ENCODE measurements around the gene DTX1.

Gene DTX1

GRCh38 chr12:113120670-113121370, 64.3 kb downstream of the DTX1 start:
- Histone ChIP-seq H4K20me1 (ENCODE audit: insufficient read depth) (no peaks in the 10 kb centered on the region), H3K4me1 (ENCODE audit: low read depth, poor library complexity, severe bottlenecking) (no peaks in the 10 kb centered on the region), H3K9ac (no peak overlapping the region), H3K27me3 (ENCODE audit: insufficient read depth, low read depth) (no peaks in the 10 kb centered on the region), H3K27ac (no peak overlapping the region), H2AFZ (ENCODE audit: low read depth) (no peak overlapping the region), H3K79me2 (ENCODE audit: insufficient read depth, low read depth) (no peaks in the 10 kb centered on the region), H3K36me3 (ENCODE audit: insufficient read depth) (no peaks in the 10 kb centered on the region), H3K4me2 (no peak overlapping the region), H3K4me3 (IDR thresholded peaks at IDR 0.05; ENCODE audit: insufficient read depth, low read depth, low read length) (no peak overlapping the region)
- TF ChIP-seq CTCF (conservative IDR thresholded peaks at IDR 0.05; ENCODE audit: low read depth, low read length), result no peak

GRCh38 chr12:113127791-113128199, 71.3 kb downstream of the DTX1 start:
- no peak overlapping the region for H3K4me3 ChIP-seq (IDR thresholded peaks at IDR 0.05; ENCODE audit: insufficient read depth, low read depth, low read length)
- H3K9ac ChIP-seq, result no peak overlapping the region
- H3K79me2 ChIP-seq (ENCODE audit: insufficient read depth, low read depth), result no peaks in the 10 kb centered on the region
- H3K27me3 ChIP-seq (ENCODE audit: insufficient read depth, low read depth), result no peaks in the 10 kb centered on the region
- no peak overlapping the region for H2AFZ ChIP-seq (ENCODE audit: low read depth)
- no peak for TF ChIP-seq CTCF (conservative IDR thresholded peaks at IDR 0.05; ENCODE audit: low read depth, low read length)
- no peak overlapping the region for H3K4me2 ChIP-seq
- H3K36me3 ChIP-seq (ENCODE audit: insufficient read depth), result no peaks in the 10 kb centered on the region
- H3K4me1 ChIP-seq (ENCODE audit: low read depth, poor library complexity, severe bottlenecking), result no peaks in the 10 kb centered on the region
- no peaks in the 10 kb centered on the region for H4K20me1 ChIP-seq (ENCODE audit: insufficient read depth)
- H3K27ac ChIP-seq, result no peak overlapping the region

GRCh38 chr12:113128802-113129663, 72.5 kb downstream of the DTX1 start:
- TF ChIP-seq CTCF (conservative IDR thresholded peaks at IDR 0.05; ENCODE audit: low read depth, low read length), result no peak
- Histone ChIP-seq H4K20me1 (ENCODE audit: insufficient read depth) (no peaks in the 10 kb centered on the region), H3K36me3 (ENCODE audit: insufficient read depth) (no peaks in the 10 kb centered on the region), H3K4me3 (IDR thresholded peaks at IDR 0.05; ENCODE audit: insufficient read depth, low read depth, low read length) (no peak overlapping the region), H3K9ac (no peak overlapping the region), H2AFZ (ENCODE audit: low read depth) (no peak overlapping the region), H3K4me2 (no peak overlapping the region), H3K27me3 (ENCODE audit: insufficient read depth, low read depth) (no peaks in the 10 kb centered on the region), H3K4me1 (ENCODE audit: low read depth, poor library complexity, severe bottlenecking) (no peaks in the 10 kb centered on the region), H3K27ac (no peak overlapping the region), H3K79me2 (ENCODE audit: insufficient read depth, low read depth) (no peaks in the 10 kb centered on the region)

- no peak overlapping the region for H3K27ac ChIP-seq
- H2AFZ ChIP-seq (ENCODE audit: low read depth), result no peak overlapping the region
- H3K4me3 ChIP-seq (IDR thresholded peaks at IDR 0.05; ENCODE audit: insufficient read depth, low read depth, low read length), result no peak overlapping the region
- H3K36me3 ChIP-seq (ENCODE audit: insufficient read depth), result no peaks in the 10 kb centered on the region
- H3K27me3 ChIP-seq (ENCODE audit: insufficient read depth, low read depth), result no peaks in the 10 kb centered on the region
- H3K4me2 ChIP-seq, result no peak overlapping the region
- no peaks in the 10 kb centered on the region for H3K79me2 ChIP-seq (ENCODE audit: insufficient read depth, low read depth)
- no peak overlapping the region for H3K9ac ChIP-seq
- peaks cover 5% of the 10 kb centered on the region for H3K4me1 ChIP-seq (ENCODE audit: low read depth, poor library complexity, severe bottlenecking)
- no peak for TF ChIP-seq CTCF (conservative IDR thresholded peaks at IDR 0.05; ENCODE audit: low read depth, low read length)
- no peaks in the 10 kb centered on the region for H4K20me1 ChIP-seq (ENCODE audit: insufficient read depth)
Measured at GRCh38 chr12:113129664-113130456, 73.3 kb downstream of the DTX1 start.
